Measurements from ENCODE around the gene RNF166.

RNF166 gene

DNA sequence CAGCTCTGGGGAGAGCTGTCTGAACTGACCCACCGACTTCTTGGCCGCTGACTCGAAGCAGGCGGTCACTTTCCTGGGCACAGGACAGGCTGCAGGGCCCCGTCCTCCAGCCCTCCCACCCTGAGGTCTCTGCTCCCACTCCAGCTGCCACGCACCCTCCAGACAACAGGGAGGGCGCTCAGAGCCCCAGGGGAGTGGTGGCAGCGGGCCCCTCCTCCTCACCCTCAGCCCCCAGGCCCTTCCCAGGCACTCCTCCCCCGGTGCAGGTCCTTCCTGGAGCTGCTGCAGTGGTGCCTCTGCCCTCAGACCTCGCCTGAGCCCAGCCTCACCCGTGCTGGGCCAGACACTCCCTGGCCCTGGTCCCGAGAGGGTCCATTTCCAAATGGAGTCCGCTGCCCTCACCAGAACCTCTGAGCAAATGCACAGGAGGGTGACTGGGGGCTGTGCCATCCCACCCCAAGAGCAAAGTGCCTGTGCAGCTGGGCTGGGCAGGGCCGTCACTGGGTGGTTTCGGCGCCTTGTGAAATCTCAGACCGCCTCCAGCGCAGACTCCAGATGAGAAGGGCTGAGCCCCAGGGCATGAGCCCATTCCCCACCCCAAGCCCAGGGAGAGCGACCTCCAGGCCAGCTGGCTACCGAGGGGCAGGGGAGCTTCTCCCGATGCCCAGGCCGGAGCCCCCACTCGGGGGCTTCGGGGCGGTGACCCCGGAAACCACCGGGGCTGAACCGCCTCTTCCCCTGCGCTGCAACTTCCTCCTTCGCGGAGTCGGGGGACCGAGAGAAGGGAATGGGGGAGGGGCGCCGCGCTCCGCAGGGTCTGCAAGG is 56.1 kb downstream of the RNF166 start:
- peak; percentile 33 for DNase-seq

DNA sequence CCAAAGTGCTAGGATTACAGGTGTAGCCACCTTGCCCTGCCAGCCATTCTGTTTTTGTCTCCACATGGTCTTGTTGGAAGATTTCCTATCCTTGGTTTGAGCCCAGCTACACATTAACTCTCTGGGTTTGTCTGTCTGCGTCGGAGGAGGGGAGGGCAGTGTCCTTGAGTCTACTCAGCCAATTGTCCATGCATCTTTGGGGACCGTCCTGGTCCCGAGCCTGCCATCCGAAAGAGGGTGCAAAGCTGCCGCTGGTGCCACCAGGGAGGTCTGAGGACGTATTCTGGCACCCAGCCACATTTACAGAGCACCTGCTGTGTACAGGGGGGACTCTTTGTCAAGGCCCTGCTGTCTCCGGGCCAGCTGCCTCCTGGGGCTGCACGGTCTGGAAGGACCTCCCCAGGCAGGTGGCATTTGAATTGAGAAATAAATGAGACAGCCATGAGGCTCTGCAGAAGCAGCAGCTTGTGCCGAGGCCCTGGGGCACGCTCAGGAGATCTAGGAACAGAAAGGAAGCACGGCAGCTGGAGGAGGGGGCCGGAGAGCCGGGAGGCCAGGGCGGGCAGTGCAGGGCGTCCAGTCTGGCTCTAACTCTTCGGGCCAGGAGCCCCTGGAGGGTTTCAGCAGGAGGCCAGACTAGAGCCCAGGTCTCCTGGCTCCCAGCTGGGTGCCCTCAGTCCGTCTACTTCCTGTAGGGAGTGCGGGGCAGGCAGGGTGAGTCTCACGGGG is 56.8 kb downstream of the RNF166 start:
- peak; percentile 18 for DNase-seq

DNA sequence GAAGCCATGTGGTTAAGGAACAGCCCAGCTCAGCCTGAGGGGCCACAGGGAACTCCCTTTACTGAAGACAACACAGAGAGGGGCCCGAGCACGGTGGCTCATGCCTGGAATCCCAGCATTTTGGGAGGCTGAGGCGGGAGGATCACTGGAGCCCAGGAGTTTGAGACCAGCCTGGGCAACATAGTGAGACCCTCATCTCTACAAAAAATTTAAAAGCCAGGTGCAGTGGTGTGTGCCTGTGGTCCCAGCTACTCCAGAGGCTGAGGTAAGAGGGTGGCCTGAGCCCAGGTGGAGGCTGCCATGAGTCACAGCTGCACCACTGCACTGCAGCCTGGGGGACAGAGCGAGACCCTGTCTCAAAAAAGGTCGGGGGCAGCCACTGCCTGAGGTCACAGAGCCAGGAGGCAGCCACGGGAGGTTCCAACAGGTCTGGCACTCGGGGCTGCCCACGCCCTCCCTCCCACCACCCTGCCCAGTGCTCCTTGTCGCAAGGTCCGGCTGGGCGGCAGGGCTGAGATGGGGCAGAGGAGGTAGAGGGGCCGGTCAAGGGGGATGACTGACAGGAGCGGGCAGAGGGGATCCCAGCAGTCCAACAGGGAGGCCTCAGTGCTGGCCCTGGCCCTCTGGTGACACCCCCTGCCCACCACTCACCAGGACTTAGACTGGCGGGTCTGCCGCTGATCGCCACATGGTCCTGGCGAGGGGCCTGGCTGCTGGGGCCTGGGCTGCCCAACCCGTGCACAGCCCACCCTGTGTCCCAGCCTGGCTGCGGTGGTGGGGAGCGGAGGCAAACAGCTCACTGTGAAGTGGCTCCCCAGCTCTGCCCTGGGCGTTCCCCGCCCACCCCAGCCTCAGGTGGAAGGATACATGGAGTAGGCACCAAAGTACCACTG is 58.8 kb downstream of the RNF166 start:
- no peak for DNase-seq
